Suprapubic skin (tissue), 4 donors: ENCODE measurements around the gene VMAC. TPM values are rescaled to one million over a fixed set of nuclear protein-coding genes. Genes with fewer than 3 reads are reported as not detected.
"Not testable (repeated sequence)": the region's sequence is repeated elsewhere in the genome, so short reads cannot be mapped to it uniquely, and the experiment has no call there.

ENCODE experiments used
- DNase-seq, 2 donors: peaks; one replicate each; pipeline ENCODE4 v3.0.0-alpha.2; 2019; ENCODE audit warnings: low spot score in 2 of 2
- H3K27ac ChIP-seq: fragments of 200-600 bp; sonication (generic); one replicate; pipeline ENCODE4 v1.5.1; 2019
- H3K27me3 ChIP-seq: fragments of 200-600 bp; sonication (generic); one replicate; pipeline ENCODE4 v1.5.1; 2019
- H3K36me3 ChIP-seq: fragments of 200-600 bp; sonication (generic); one replicate; pipeline ENCODE4 v1.5.1; 2019
- H3K4me1 ChIP-seq: fragments of 200-600 bp; sonication (generic); one replicate; pipeline ENCODE4 v1.5.1; 2019
- H3K4me3 ChIP-seq: fragments of 200-600 bp; sonication (generic); one replicate; pipeline ENCODE4 v1.5.1; 2019; ENCODE audit warnings: mild to moderate bottlenecking
- H3K9me3 ChIP-seq: fragments of 200-600 bp; sonication (generic); one replicate; pipeline ENCODE4 v1.5.1; 2019
- EP300 ChIP-seq: sonication (generic); formaldehyde crosslinking; IDR thresholded peaks from one replicate; pipeline ENCODE4 v1.6.1; 2017; ENCODE audit warnings: antibody characterized with exemption
- POLR2A ChIP-seq, 2 donors: fragments of 450-650 bp; IDR thresholded peaks; one replicate each; pipeline ENCODE4 v1.6.1; 2017; ENCODE audit warnings: antibody characterized with exemption in 2 of 2, mild to moderate bottlenecking in 2 of 2, moderate library complexity in 2 of 2
- POLR2AphosphoS5 ChIP-seq, 3 donors: sonication (generic); formaldehyde crosslinking; IDR thresholded peaks; one replicate each; pipeline ENCODE4 v1.6.1; 2017; ENCODE audit warnings: antibody characterized with exemption in 3 of 3
- WGBS: methylation state at CpG from one replicate; pipeline ENCODE4 v1.1.5; 2018; 5-methylcytosine and 5-hydroxymethylcytosine counted together
- total RNA-seq, 4 donors: library from RNA; depleted of rRNA; stranded (reverse); fragments of >200 nt; gene quantifications; one replicate each; pipeline ENCODE4 v1.1.0, GENCODE V29; 2016
- TF ChIP-seq, protein P1 (sequence below), 2 donors: fragments of 200-600 bp in 1 of 2; fragments of 450-650 bp in 1 of 2; sonication (generic) in 1 of 2; IDR thresholded peaks; one replicate each; pipeline ENCODE4 v1.5.1; 2016 to 2019; ENCODE audit warnings: antibody characterized with exemption in 2 of 2, mild to moderate bottlenecking in 1 of 2, moderate library complexity in 1 of 2

Gene VMAC, protein sequence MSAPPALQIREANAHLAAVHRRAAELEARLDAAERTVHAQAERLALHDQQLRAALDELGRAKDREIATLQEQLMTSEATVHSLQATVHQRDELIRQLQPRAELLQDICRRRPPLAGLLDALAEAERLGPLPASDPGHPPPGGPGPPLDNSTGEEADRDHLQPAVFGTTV
- 10 to 100 TPM in 2 of 4 donors, 1 to 10 TPM in 2; 7.4 to 15.4 (median 12.0) TPM for total RNA-seq

DNA sequence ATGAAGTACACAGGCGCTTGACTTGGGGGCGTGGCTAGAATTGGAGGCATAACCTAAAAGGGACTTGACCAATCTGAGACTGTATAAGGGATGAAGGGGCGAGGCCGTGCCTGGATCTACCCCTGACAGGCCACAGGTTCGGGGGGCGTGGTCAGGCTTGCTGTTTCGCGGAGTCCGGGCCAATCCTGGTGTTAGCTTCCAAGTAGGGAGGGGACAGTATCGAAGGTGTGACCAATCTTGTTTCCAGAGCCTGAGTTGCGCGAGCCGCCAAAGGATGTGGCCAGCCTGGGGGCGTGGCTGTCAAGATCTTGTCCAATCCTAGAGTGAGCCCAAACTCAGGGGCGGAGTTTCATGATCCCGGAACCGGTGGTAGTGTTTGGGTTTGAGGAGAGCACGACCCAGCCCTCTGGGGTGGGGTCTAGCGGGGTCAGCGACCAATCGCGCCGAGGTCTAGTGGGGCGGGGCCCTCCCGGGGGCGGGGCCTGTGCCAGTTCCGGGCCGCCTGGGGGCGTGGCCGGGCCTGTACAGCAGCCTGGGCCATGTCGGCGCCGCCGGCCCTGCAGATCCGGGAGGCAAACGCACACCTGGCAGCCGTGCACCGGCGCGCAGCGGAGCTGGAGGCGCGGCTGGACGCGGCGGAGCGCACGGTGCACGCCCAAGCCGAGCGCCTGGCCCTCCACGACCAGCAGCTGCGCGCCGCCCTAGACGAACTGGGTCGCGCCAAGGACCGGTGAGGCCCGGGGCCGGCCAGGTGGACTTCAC is at the start of gene VMAC:
VMAC (plus strand) TSS at position 521 of the 762 bp plus-strand sequence; CDS start at position 540, 19 bp downstream.
- under 1% methylated on average over 13 of the region's 61 CpGs for WGBS
- peak; percentile 100 for DNase-seq
- Histone ChIP-seq H3K27ac (peak within 1 kb of the TSS; percentile 93), H3K27me3 (no peaks in the 10 kb centered on the region), H3K4me1 (peaks cover 40% of the 10 kb centered on the region), H3K4me3 (peak within 1 kb of the TSS; percentile 91), H3K36me3 (peaks cover 19% of the 10 kb centered on the region), H3K9me3 (no peaks in the 10 kb centered on the region)
- TF ChIP-seq POLR2AphosphoS5 (IDR thresholded peaks at IDR 0.05) (peak in 1 of 3 donors; percentile 20), POLR2A (IDR thresholded peaks at IDR 0.05) (no peak)
- TF ChIP-seq, protein P1, sequence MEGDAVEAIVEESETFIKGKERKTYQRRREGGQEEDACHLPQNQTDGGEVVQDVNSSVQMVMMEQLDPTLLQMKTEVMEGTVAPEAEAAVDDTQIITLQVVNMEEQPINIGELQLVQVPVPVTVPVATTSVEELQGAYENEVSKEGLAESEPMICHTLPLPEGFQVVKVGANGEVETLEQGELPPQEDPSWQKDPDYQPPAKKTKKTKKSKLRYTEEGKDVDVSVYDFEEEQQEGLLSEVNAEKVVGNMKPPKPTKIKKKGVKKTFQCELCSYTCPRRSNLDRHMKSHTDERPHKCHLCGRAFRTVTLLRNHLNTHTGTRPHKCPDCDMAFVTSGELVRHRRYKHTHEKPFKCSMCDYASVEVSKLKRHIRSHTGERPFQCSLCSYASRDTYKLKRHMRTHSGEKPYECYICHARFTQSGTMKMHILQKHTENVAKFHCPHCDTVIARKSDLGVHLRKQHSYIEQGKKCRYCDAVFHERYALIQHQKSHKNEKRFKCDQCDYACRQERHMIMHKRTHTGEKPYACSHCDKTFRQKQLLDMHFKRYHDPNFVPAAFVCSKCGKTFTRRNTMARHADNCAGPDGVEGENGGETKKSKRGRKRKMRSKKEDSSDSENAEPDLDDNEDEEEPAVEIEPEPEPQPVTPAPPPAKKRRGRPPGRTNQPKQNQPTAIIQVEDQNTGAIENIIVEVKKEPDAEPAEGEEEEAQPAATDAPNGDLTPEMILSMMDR (IDR thresholded peaks at IDR 0.05), result no peak

DNA sequence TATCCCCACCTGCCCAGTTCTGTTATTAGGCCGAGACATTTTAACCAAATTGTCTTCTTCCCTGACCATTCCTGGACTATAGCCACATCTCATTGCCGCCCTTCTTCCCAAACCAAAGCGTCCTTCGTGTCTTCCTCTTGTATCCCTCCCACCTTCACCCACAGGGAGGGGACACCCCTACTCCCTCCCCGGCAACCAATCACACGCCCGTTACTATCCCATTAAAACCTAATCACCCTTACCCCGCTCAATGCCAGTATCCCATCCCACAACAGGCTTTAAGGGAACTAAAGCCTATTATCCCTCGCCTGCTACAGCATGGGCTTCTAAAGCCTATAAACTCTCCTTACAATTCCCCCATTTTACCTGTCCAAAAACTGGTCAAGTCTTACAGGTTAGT is 49.5 kb upstream of the VMAC start:
- H3K36me3 ChIP-seq, DNase-seq: not testable (repeated sequence)
- WGBS, result 76% methylated on average over 9 of the region's 9 CpGs

GRCh38 chr19:5857203-5858081 is 47.2 kb upstream of the VMAC start:
- 90% methylated on average over 18 of the region's 18 CpGs for WGBS
- H3K9me3 ChIP-seq, result no peaks in the 10 kb centered on the region
- H3K27me3 ChIP-seq, result peaks cover 5% of the 10 kb centered on the region
- no peaks in the 10 kb centered on the region for H3K36me3 ChIP-seq
- H3K27ac ChIP-seq, result no peak overlapping the region
- H3K4me1 ChIP-seq, result no peaks in the 10 kb centered on the region
- DNase-seq, result no peak
- no peak overlapping the region for H3K4me3 ChIP-seq
- TF ChIP-seq POLR2AphosphoS5 (IDR thresholded peaks at IDR 0.05) (no peak), POLR2A (IDR thresholded peaks at IDR 0.05) (no peak), EP300 (no peak)
- TF ChIP-seq, protein P1 (IDR thresholded peaks at IDR 0.05), result no peak

More for the DNA sequence above, 49.5 kb upstream of the VMAC start:
- H3K4me1 ChIP-seq, H3K27ac ChIP-seq, H3K27me3 ChIP-seq, H3K4me3 ChIP-seq, H3K9me3 ChIP-seq: not testable (repeated sequence)

GRCh38 chr19:5863030-5863665 is 41.5 kb upstream of the VMAC start:
- TF ChIP-seq POLR2AphosphoS5 (IDR thresholded peaks at IDR 0.05) (no peak), POLR2A (IDR thresholded peaks at IDR 0.05) (no peak), EP300 (no peak)
- TF ChIP-seq, protein P1 (IDR thresholded peaks at IDR 0.05), result no peak
- 56% methylated on average over 8 of the region's 11 CpGs for WGBS

GRCh38 chr19:5864013-5864720 is 40.5 kb upstream of the VMAC start:
- no peaks in the 10 kb centered on the region for H3K9me3 ChIP-seq
- H3K36me3 ChIP-seq, result no peaks in the 10 kb centered on the region
- WGBS, result 71% methylated on average over 9 of the region's 9 CpGs
- no peaks in the 10 kb centered on the region for H3K4me1 ChIP-seq
- peaks cover 5% of the 10 kb centered on the region for H3K27me3 ChIP-seq
- H3K4me3 ChIP-seq, result no peak overlapping the region
- H3K27ac ChIP-seq, result no peak overlapping the region
- DNase-seq, result no peak
- TF ChIP-seq EP300 (no peak), POLR2AphosphoS5 (IDR thresholded peaks at IDR 0.05) (no peak), POLR2A (IDR thresholded peaks at IDR 0.05) (no peak)
- TF ChIP-seq, protein P1 (IDR thresholded peaks at IDR 0.05), result no peak

More at GRCh38 chr19:5863030-5863665, 41.5 kb upstream of the VMAC start:
- Histone ChIP-seq H3K36me3 (no peaks in the 10 kb centered on the region), H3K27ac (no peak overlapping the region), H3K4me1 (no peaks in the 10 kb centered on the region), H3K9me3 (no peaks in the 10 kb centered on the region), H3K4me3 (no peak overlapping the region), H3K27me3 (peaks cover 5% of the 10 kb centered on the region)
- DNase-seq, result no peak
